ENCODE measurements around the gene KLK4.

The KLK4 gene

DNA sequence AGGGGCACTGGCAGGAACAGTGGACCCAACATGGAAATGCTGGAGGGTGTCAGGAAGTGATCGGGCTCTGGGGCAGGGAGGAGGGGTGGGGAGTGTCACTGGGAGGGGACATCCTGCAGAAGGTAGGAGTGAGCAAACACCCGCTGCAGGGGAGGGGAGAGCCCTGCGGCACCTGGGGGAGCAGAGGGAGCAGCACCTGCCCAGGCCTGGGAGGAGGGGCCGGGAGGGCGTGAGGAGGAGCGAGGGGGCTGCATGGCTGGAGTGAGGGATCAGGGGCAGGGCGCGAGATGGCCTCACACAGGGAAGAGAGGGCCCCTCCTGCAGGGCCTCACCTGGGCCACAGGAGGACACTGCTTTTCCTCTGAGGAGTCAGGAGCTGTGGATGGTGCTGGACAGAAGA lies 33.9 kb downstream of the KLK4 start:
- DNase-seq, result no peak

- no peak for DNase-seq
Measured at GRCh38 chr19:50876456-50876855, 34.7 kb downstream of the KLK4 start.

DNA sequence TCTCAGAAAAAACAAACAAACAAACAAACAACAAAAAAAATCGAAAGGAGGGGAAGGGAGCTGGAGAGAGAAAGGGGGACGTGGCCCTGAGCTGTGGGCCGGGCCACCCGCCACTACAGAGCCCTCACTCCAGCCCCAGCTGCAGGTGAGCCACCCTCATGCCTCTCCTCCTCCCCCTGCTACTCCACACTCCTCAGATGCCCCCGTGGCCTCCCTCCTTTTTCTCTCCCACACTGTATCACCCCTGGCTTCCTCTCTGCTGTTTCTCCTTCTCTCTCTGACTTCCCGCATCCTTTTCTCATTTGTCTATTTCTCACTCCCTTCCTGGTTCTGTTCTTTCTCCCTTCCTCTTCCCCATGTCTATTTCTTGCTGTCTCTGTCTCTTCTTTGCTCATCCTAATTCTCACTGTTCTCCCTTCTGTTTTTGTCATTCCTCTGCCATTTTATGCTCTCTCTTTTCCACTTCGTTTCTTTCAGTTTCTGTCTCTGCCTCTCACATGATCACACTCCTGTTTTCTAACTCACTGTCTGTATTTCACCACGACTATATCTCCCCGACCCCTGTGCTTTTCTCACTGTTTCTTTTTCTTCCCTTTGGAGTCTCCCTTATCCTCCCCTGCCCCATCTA lies 35.3 kb downstream of the KLK4 start:
- DNase-seq, result no peak

GRCh38 chr19:50874211-50874610 lies 37.0 kb downstream of the KLK4 start:
- DNase-seq, result no peak

- DNase-seq, result peak; percentile 13
Measured at GRCh38 chr19:50873056-50873455, 38.1 kb downstream of the KLK4 start, which contains the start of gene KLK2. TSS of gene KLK2 (plus strand) at chr19:50873439. CDS start at chr19:50873474, 35 bp downstream.

DNA sequence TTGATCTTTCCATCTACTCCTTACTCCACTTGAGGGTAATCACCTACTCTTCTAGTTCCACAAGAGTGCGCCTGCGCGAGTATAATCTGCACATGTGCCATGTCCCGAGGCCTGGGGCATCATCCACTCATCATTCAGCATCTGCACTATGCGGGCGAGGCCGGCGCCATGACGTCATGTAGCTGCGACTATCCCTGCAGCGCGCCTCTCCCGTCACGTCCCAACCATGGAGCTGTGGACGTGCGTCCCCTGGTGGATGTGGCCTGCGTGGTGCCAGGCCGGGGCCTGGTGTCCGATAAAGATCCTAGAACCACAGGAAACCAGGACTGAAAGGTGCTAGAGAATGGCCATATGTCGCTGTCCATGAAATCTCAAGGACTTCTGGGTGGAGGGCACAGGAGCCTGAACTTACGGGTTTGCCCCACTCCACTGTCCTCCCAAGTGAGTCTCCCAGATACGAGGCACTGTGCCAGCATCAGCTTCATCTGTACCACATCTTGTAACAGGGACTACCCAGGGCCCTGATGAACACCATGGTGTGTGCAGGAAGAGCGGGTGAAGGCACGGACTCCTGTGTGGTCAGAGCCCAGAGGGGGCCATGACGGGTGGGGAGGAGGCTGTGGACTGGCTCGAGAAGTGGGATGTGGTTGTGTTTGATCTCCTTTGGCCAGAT lies 40.6 kb downstream of the KLK4 start:
- DNase-seq, result no peak

DNA sequence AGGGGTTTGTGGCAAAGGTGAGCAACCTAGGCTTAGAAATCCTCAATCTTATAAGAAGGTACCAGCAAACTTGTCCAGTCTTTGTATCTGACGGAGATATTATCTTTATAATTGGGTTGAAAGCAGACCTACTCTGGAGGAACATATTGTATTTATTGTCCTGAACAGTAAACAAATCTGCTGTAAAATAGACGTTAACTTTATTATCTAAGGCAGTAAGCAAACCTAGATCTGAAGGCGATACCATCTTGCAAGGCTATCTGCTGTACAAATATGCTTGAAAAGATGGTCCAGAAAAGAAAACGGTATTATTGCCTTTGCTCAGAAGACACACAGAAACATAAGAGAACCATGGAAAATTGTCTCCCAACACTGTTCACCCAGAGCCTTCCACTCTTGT lies 41.7 kb downstream of the KLK4 start:
- no peak for DNase-seq

DNA sequence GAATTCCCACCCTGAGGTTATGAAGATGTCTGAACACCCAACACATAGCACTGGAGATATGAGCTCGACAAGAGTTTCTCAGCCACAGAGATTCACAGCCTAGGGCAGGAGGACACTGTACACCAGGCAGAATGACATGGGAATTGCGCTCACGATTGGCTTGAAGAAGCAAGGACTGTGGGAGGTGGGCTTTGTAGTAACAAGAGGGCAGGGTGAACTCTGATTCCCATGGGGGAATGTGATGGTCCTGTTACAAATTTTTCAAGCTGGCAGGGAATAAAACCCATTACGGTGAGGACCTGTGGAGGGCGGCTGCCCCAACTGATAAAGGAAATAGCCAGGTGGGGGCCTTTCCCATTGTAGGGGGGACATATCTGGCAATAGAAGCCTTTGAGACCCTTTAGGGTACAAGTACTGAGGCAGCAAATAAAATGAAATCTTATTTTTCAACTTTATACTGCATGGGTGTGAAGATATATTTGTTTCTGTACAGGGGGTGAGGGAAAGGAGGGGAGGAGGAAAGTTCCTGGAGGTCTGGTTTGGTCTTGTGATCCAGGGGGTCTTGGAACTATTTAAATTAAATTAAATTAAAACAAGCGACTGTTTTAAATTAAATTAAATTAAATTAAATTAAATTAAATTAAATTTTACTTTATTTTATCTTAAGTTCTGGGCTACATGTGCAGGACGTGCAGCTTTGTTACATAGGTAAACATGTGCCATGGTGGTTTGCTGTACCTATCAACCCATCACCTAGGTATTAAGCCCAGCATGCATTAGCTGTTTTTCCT lies 49.5 kb downstream of the KLK4 start:
- DNase-seq, result no peak

- no peak for DNase-seq
Measured at GRCh38 chr19:50861010-50861409, 50.2 kb downstream of the KLK4 start.

- no peak for DNase-seq
Measured at GRCh38 chr19:50859849-50860248, 51.3 kb downstream of the KLK4 start.

- no peak for DNase-seq
Measured at GRCh38 chr19:50858886-50859285, 52.3 kb downstream of the KLK4 start.

- DNase-seq, result no peak
Measured at GRCh38 chr19:50857366-50857765, 53.8 kb downstream of the KLK4 start.

Data from NCI-H226 (cell line).